ENCODE results near the gene SRI. TPM values are rescaled to one million over a fixed set of nuclear protein-coding genes. Genes with fewer than 3 reads are reported as not detected.

The SRI gene
- 111 to 138 TPM (median 127 TPM) in 5 replicates for total RNA-seq (2022; extraction: Qiagen RNA extraction)

GRCh38 chr7:88219781-88220747 lies at the start of gene SRI:
SRI (minus strand) TSS chr7:88220038; CDS start chr7:88220026, 12 bp downstream.

Other genes starting within 250 kb of the SRI start
- 0.03 TPM in 1 of 5 replicates, not detected in the others for gene STEAP4, start 86.9 kb upstream of the SRI start, total RNA-seq (2022; extraction: Qiagen RNA extraction)

Measured in A549 treated with CORT108297 at 1 μM for 4 hours (cell line).